GM06990 (cell line): ENCODE data around the gene CNGB1.
A peak's percentile ranks its signal among the peaks of the same experiment; 100 is the strongest.
"Not testable (repeated sequence)": the region's sequence is repeated elsewhere in the genome, so short reads cannot be mapped to it uniquely, and the experiment has no call there.

Experiments
- DNase-seq: peaks from one replicate; pipeline ENCODE4 v3.0.0-alpha.2; 2011; ENCODE audit not compliant: insufficient read length; ENCODE audit errors: extremely low read depth
- H3K27me3 ChIP-seq: replicated peaks from 2 replicates; pipeline ENCODE4 v1.6.0; 2011; ENCODE audit warnings: low read length; ENCODE audit not compliant: control insufficient read depth, insufficient read depth
- H3K36me3 ChIP-seq: 2 replicates; pipeline ENCODE4 v1.5.1; 2011; ENCODE audit warnings: low read length; ENCODE audit not compliant: control insufficient read depth, insufficient read depth
- H3K4me3 ChIP-seq: replicated peaks from 2 replicates; pipeline ENCODE4 v1.5.1; 2011; ENCODE audit warnings: low read depth, mild to moderate bottlenecking, control low read depth, low read length
- TF ChIP-seq, protein P1 (sequence below): IDR thresholded peaks from 2 replicates; pipeline ENCODE4 v1.5.1; 2011; ENCODE audit warnings: low read length, control low read depth, mild to moderate bottlenecking, inconsistent platforms; ENCODE audit not compliant: insufficient read depth, poor library complexity, severe bottlenecking

CNGB1 gene

DNA sequence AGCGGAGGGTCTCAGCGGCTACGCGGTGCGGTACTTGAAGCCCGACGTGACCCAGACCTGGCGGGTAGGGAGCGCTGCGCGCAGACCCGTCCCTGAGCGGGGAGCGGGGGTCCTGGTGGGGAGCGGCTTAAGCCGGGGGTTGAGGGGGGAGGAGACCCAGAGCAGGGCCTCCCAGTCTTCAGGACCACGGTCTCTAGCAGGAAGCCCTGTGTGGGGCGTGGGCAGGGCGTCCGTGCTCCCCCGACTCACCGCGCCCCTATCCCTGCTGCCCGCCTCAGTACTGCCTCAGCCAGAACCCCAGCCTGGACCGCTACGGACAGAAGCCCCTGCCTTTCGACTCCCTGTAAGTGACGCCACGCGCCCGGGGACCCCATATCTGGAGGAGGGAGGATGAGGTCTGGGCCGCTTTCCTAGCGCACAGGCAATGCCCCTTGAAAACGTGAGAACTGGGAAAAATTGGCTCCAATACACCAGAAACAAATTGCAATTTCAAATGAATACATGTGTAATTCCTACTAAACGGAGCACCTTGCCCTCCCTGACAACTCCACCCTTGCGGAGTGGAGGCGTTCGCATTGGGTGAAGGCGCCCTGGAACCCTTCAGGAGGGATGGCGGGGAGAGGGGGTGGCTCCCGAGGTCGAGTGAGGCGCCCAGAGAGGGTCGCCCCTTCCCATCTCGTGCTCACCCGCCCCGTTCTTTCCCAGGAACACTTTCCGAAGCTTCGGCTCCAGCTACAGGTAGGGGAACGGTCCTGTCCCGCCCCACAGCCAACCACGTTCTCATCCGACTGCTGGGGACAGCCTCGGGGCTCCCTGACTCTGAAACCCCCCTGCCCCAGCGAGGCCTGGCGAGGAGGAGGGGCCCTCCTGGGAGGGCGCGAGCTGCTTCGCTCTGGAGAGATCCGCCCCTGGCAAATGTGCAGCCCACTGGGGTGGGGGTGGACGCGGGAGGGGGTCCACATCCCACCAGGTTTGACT lies 14.6 kb upstream of the CNGB1 start:
- Histone ChIP-seq H3K4me3 (peak overlapping the region; percentile 47), H3K27me3 (no peaks in the 10 kb centered on the region; the same call in 1 of the 2 replicates), H3K36me3 (no peaks in the 10 kb centered on the region)
- DNase-seq = no peak
- TF ChIP-seq, protein P1, sequence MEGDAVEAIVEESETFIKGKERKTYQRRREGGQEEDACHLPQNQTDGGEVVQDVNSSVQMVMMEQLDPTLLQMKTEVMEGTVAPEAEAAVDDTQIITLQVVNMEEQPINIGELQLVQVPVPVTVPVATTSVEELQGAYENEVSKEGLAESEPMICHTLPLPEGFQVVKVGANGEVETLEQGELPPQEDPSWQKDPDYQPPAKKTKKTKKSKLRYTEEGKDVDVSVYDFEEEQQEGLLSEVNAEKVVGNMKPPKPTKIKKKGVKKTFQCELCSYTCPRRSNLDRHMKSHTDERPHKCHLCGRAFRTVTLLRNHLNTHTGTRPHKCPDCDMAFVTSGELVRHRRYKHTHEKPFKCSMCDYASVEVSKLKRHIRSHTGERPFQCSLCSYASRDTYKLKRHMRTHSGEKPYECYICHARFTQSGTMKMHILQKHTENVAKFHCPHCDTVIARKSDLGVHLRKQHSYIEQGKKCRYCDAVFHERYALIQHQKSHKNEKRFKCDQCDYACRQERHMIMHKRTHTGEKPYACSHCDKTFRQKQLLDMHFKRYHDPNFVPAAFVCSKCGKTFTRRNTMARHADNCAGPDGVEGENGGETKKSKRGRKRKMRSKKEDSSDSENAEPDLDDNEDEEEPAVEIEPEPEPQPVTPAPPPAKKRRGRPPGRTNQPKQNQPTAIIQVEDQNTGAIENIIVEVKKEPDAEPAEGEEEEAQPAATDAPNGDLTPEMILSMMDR = no peak

DNA sequence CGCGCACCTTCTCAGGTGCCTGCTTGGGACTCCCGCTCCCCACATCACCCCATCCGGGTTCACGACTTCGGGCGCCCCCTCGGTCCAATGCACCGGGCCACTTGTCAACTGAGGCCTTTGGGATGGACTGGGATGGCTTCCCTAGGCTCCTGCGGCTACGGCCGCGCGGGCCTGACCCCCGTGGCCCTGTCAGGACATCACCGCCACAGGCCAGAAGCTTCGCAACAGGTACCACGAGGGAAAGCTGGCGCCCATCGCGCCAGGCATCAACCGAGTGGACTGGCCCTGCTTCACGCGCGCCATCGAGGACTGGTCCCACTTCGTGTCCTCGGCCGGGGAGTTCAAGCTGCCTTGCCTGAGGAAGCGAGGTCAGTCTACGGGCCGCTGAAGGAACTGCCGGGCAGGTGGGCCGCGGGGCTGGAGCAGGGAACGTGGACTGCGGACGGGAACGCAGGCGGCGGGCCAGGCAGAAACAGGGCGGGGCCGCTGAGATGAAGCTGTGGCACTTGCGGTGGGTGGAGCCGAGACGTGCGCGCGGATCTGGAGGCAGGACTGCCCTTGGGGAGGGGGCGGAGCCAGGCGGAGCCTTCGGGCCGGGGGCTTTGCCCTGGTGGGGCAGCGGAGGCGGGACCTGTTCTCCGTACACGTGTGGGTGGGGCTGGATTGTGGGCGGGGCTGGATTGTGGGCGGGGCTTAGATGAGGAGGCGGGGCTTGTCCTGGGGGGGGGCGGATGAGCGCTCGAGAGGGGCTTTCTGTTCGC lies 13.7 kb upstream of the CNGB1 start:
- TF ChIP-seq, protein P1 = no peak
- peak; percentile 83 for DNase-seq
- Histone ChIP-seq H3K27me3 (no peaks in the 10 kb centered on the region; the same call in 1 of the 2 replicates), H3K36me3 (no peaks in the 10 kb centered on the region), H3K4me3 (peak overlapping the region; percentile 47)

DNA sequence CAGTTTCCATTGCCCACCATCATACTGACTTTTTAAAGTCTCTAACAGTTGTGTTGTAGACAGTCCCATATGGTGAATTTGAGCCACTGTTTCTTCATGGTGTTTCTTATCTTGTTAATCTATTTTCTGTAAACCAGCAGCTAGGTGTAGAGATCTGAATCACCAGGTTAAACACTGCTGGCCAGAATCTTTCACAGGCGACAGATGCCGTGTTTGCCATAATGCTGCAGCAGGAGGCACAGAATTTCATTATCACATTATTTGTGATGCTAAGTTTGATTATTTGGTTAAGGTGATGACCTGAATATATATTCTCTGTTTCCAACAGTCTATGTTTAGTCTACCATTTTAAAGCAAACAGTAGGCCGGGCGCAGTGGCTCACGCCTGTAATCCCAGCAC lies 11.5 kb upstream of the CNGB1 start:
- Histone ChIP-seq H3K36me3 (no peaks in the 10 kb centered on the region), H3K27me3 (no peaks in the 10 kb centered on the region; the same call in 1 of the 2 replicates), H3K4me3 (no peak overlapping the region)
- no peak for DNase-seq
- TF ChIP-seq, protein P1 = no peak

DNA sequence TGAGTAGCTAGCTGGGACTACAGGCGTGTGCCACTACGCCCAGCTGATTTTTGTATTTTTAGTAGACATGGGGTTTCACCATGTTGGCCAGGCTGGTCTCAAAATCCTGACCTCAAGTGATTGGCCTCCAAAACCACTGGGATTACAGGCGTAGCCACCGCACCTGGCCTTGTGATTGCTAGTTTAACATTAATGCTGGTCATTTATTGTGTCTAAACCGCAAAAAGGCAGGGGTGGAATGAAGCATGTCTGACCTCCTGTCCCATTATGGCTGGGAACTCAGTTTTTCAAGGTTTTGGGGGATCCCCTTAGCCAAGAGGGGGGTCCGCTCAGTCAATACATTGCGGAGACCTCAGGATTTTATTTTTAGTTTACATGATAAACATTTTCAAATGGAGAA lies 10.7 kb upstream of the CNGB1 start:
- no peaks in the 10 kb centered on the region; the same call in 1 of the 2 replicates for H3K27me3 ChIP-seq
- no peaks in the 10 kb centered on the region for H3K36me3 ChIP-seq
- TF ChIP-seq, protein P1 = no peak
- no peak for DNase-seq
- no peak overlapping the region for H3K4me3 ChIP-seq

DNA sequence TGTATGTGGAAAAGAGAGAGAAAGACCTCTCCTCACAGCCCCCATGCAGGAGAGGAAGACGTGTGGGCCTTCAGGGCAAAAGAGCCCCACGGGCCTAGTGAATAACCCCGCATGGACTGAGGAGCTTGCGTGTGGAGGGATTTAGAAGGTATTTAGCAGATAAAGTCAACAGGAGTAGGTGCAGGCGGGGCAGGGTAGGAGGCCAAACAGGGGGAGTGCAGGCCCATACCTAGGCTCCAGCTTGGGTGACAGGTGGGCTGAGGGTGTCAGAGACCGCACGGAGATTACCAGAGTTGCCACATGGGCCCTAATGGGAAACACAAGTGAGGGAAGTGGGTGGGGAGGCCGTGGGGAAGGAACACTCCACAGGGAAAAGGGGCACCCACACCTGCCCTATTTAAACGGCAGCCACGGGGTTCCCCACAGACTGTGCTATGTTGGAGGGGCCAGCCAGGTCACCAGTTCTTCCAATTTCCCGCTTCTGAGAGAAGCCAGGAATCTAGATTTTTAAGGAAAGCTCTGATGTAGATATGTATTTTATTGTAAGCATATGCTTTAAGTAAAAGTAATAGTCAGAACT lies 8.2 kb upstream of the CNGB1 start:
- Histone ChIP-seq H3K36me3 (no peaks in the 10 kb centered on the region), H3K4me3 (no peak overlapping the region), H3K27me3 (no peaks in the 10 kb centered on the region; the same call in 1 of the 2 replicates)
- TF ChIP-seq, protein P1 = no peak
- no peak for DNase-seq

DNA sequence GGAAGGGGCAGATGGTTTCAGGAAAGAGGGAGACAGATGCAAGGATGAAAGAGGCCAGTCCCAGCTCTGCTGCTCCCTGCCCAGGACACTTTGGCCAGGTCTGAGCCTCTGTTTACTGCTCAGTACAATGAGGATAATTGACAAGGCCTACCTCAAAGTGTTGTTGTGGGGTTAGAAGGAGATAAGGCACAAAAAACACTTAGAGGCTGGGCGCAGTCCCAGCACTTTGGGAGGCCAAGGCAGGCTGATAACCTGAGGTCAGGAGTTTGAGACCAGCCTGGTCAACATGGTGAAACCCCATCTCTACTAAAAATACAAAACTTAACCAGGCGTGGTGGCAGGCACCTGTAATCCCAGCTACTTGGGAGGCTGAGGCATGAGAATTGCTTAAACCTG lies 7.1 kb upstream of the CNGB1 start:
- H3K36me3 ChIP-seq, H3K27me3 ChIP-seq, DNase-seq, H3K4me3 ChIP-seq: not testable (repeated sequence)
